Left kidney (tissue), 2 donors: ENCODE measurements around the gene WIPF3. TPM values are rescaled to one million over a fixed set of nuclear protein-coding genes. Genes with fewer than 3 reads are reported as not detected.

Experiments
- DNase-seq: peaks from one replicate; pipeline ENCODE4 v3.0.0-alpha.2; 2013
- polyA plus RNA-seq: library from polyadenylated mRNA; unstranded; fragments of 120-200 nt; gene quantifications from one replicate; pipeline ENCODE4 v1.2.1, GENCODE V29; 2013; ENCODE audit not compliant: insufficient read length

The WIPF3 gene
- polyA plus RNA-seq, 1 donor: 5.9 TPM

GRCh38 chr7:29847916-29848315 lies 41.6 kb downstream of the WIPF3 start:
- no peak for DNase-seq

- no peak for DNase-seq
These were observed 42.6 kb downstream of the WIPF3 start for GRCh38 chr7:29848941-29849340.

GRCh38 chr7:29851487-29851886 lies 45.2 kb downstream of the WIPF3 start:
- DNase-seq: no peak

GRCh38 chr7:29852457-29852856 lies 46.1 kb downstream of the WIPF3 start:
- no peak for DNase-seq

GRCh38 chr7:29853072-29853471 lies 46.8 kb downstream of the WIPF3 start:
- DNase-seq: no peak

GRCh38 chr7:29853789-29854188 lies 47.5 kb downstream of the WIPF3 start:
- peak; percentile 36 for DNase-seq

- no peak for DNase-seq
These were observed 48.1 kb downstream of the WIPF3 start for GRCh38 chr7:29854257-29854938.

GRCh38 chr7:29857654-29858053 lies 51.3 kb downstream of the WIPF3 start:
- DNase-seq: no peak

- DNase-seq: no peak
These were observed 52.1 kb downstream of the WIPF3 start for GRCh38 chr7:29858191-29858951.

- no peak for DNase-seq
These were observed 52.8 kb downstream of the WIPF3 start for GRCh38 chr7:29859104-29859503.

- DNase-seq: no peak
These were observed 53.3 kb downstream of the WIPF3 start for GRCh38 chr7:29859524-29860185.

GRCh38 chr7:29860186-29860585 lies 53.9 kb downstream of the WIPF3 start:
- DNase-seq: no peak

GRCh38 chr7:29861884-29862283 lies 55.6 kb downstream of the WIPF3 start:
- no peak for DNase-seq

- no peak for DNase-seq
These were observed 58.3 kb downstream of the WIPF3 start for GRCh38 chr7:29864656-29865055.

GRCh38 chr7:29865526-29865925 lies 59.2 kb downstream of the WIPF3 start:
- no peak for DNase-seq

- DNase-seq: no peak
These were observed 60.2 kb downstream of the WIPF3 start for GRCh38 chr7:29866490-29866930.

GRCh38 chr7:29871787-29872398 lies 65.6 kb downstream of the WIPF3 start:
- no peak for DNase-seq

- no peak for DNase-seq
These were observed 67.5 kb downstream of the WIPF3 start for GRCh38 chr7:29873644-29874294.

- no peak for DNase-seq
These were observed 69.4 kb downstream of the WIPF3 start for GRCh38 chr7:29875741-29876140.

- DNase-seq: no peak
These were observed 70.9 kb downstream of the WIPF3 start for GRCh38 chr7:29877196-29877595.

- DNase-seq: peak; percentile 56
These were observed 71.9 kb downstream of the WIPF3 start for GRCh38 chr7:29878081-29878688.

- no peak for DNase-seq
These were observed 73.3 kb downstream of the WIPF3 start for GRCh38 chr7:29879609-29880008.
